NCI-H2227 (cell line): ENCODE measurements around the gene SLC12A7.
A peak's percentile ranks its signal among the peaks of the same experiment; 100 is the strongest.

ENCODE experiments used
- DNase-seq: peaks from one replicate; lab custom pipeline; 2025; ENCODE audit not compliant: unreplicated experiment; lab: John Stamatoyannopoulos, UW

SLC12A7 gene

DNA sequence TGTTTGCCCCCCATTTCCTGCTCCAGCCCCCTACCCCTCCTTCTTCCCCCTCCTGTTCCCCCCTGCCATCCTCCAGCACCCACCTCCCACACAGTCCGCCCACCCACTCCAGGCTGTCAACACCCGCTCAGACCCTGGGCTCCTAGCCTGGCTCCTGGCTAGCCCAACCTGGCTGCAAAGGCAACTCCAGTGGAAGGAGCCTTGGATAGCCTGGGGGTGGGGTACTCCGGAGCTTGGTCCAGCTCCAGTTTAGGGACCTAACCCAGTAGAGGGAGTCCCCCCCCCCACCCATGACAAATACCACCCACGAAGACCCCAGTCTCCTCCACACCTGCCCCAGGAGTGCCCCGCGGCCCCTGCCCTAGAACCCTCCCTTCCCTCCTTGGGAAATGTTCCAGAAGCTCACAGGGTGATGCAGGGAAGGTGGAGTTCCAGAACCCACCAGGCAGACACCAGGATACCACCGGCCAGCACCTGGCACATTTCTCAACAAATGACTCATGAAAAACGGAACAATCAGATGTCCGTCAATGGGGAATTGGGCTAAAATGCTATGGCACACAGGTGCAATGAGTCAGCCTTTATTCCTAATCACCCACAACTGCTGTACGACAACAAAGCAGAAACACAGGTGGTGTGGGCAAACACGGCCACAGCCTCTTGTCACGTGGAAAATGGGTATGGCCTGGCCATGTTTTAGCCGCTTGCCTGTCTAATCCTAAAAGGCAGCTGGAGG lies 901 bp upstream of the SLC12A7 start:
- DNase-seq: no peak

DNA sequence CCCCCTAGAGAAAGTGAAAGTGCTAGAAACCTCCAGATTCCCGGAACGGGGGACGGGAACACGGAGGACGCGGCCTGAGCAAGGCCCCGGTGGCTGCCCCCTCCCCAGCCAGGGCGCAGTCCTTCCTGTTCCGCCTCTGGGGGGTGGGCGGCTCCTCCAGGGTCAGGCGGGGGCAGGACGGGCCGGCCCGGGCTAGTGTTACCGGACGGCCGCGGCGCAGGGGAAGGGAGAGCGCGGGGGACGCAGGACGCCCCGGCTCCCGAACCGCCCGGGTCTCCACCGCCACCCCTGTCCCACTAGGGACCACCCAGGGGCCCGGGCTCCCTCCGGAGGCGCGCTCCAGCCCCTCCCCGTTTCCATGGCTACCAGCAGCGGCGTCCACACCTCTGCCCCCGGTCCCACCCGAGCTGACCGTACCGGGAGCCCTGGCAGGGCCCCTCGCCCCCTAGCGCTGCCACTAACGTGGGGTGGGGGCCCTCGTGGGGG lies 579 bp downstream of the SLC12A7 start:
- DNase-seq: peak; percentile 49

DNA sequence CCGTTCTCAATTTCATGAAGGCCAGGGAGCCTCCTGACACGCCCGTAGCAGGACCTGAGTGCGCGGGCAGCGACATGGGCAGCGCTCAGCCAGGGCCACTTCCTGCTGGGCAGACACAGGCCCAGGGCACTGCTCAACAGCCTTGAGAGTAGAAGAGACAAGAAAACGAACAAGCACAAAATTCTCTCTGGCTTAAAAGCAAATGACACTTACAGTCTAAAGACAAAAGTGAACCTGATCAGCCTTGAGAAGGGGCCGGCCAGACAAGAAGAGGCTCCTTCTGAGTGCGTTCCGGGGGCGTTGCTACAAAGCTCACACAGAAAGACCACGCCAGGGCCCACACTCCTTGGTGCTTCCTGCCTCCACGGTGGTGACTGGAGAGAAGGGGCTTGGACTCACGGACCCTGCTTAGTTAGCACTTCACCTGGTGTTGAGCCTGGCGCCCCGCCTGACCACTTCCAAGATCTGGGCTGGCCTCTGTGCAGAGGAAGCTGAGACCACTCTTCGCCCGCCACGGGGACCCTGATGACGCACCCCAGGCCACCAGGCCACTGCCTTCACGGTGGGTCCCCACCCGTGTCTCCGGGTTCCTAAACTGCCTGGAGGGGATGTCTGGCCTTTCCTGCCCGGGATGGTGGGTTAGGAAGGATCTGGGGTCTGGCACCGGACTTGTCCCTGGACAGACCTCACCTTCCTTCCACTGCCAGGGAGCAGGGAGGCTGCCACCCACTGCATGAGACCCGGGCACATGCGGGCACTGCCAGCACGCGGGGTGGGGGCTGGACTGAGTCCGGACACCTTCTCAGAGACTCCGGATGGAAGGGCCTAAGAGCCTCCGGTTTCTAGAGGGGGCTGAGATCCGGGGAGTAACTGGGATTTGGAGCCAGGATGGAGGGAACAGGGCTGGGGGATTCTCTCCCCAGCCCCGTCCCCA lies 1.3 kb downstream of the SLC12A7 start:
- no peak for DNase-seq

DNA sequence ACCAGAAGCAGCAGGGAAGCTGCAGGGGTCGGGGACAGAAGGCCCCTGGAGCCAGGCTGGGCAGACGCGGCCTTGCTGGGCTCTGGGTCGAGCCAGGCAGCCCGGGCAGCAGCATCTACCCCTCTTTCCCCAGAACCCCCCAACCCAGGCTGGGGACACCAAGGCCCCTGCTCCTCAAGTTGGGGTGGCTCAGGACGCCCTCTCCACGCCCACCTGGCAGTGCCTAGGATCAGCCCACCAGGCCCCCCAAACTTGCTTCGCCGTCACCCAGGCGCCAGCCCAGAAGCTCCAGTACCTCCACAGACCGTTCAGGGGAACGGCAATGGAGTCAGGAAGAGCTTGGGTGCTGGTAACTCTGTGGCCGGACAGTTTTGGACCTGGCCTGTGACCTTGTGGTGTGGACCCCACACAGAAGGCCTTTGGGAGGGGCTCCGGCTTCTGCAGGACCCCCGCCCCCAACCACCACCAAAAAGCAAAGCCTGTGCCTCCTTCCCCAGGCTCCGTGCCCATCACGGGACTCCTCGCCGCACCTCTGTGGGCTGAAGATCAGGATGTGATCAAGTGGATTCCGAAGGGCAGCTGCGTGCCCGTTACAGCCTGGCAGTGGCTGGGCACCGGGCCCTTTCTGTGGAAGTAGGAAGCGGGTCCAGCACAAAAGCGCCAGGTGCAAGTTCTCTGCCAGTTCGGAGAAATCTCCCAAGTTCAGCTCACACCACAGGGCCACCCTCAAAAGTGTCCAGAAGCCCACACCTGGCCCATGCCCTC lies 2.1 kb downstream of the SLC12A7 start:
- no peak for DNase-seq

DNA sequence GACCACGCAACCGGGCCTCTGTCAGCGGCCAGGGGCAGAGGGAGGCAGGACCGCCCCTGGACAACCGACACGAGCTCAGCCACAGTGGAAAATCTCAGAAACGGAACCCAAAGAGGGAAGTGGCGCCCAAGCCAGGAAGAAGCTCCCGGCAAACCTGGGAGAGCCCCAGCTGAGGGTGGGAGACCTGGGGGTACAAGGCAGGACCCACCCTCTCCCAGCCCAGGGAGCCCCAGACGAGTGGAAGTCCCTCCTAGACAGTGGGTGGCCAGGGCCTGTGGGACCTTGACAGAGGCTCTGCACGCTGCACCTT lies 3.0 kb downstream of the SLC12A7 start:
- no peak for DNase-seq

DNA sequence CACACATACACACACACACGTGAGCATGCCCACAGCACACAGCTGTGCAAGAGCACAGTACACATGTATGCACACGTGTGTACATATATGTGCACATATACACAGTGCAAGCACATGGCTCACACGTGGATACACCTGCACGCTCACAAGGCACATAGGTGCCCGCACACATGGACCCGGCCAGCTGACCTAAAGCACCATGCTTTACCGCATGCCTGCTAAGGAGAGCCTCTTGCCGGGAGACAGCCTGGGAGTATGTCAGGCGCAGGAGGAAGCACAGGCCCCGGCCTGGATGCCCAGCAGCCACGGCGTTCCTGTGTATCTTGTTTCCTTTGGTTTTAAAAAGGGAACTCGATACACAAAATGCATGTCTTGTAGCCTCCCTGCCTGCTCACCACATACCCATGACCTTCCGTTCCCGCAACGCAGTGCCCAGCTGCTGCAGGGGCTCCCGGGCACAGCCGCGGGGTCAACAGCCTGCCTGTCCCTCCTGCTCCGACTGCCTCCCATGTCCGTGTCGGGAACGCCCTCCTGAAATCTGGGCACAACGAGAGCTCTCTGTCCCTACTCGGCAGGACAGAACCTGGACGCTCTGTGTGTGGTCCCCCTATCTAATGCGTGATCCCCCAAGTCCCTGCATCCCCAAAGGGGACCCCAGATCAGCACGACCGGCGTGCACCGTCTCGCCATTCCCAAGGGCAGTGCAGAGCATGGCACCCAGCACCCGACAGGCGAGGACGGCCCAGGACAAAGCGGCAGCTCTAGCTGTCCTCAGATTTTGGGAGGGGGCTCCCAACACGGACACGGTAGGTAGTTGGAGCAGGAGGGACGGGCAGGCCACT lies 3.6 kb downstream of the SLC12A7 start:
- no peak for DNase-seq

DNA sequence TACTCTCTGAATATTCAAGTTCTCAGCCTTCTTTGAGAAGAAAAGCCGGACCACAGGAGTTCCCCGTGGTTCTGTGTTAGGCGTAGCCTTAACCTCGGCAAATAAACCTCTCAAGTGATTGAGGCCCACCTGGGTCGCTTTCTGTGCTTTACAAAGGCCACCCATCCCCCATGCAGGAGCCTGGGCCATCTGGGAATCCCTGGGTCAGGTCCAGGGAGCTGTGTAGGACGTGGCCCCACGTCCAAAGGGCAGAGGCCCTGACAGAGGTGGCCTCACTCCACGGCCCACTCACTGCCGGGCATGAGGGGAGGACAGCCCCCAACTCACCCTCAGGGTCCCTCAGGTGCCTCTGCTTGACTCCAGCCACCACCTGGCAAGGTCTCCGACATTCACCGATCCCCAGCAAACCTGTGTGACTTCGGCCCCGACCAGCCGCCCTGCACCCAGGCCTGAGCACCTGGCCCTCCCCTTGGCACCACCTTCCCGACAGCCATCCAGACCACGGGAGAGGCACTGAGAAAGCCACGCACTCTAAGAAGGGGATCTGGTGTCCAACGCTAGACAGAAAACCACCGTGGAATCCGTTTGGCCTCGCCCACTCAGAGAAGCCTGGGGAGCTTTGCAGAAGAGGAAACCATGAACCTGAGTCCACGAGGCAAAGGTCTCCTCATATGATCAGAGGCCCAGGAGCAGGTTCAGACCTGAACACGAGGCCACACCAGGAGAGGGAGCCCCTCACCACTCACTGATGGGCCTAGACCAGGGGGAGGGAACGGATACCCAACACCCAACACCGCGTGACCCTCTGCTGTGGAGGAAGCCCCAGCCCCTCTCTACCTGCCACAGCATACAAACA lies 4.5 kb downstream of the SLC12A7 start:
- DNase-seq: no peak

DNA sequence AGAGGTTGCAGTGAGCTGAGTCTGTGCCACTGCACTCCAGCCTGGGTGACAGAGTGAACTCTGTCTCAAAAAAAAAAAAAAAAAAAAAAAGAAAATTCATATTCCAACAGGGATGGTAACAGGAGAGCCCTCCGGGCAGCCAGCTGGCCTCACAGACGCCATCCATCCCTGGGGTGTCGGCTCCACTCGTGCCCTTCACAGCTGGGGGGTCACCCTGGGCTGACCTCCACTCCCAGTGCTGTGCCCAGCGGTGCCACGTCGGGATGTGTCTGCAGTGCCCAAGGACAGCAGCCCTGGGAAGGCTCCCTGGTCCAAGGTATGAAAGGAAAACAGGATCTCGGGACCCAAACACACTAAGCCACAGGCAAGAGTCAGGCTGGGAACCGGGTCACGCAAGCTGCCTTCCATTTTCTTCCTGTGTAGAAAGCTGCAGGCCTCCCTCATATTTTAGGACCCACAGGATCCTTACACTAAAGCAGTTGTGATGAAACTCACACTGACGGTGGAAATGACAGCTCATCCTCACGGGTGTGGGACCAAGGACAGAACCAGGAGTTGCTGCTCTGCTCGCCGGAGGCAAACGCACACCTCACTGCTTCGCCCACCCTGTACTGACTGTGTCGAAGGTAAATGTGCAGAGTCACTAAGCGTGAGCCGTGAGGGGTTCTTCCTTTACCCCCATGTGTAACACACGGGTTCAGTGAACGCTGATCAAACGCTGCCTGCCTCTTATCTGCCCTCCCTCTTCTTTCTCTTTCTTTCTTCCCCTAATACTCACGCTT lies 5.3 kb downstream of the SLC12A7 start:
- no peak for DNase-seq

DNA sequence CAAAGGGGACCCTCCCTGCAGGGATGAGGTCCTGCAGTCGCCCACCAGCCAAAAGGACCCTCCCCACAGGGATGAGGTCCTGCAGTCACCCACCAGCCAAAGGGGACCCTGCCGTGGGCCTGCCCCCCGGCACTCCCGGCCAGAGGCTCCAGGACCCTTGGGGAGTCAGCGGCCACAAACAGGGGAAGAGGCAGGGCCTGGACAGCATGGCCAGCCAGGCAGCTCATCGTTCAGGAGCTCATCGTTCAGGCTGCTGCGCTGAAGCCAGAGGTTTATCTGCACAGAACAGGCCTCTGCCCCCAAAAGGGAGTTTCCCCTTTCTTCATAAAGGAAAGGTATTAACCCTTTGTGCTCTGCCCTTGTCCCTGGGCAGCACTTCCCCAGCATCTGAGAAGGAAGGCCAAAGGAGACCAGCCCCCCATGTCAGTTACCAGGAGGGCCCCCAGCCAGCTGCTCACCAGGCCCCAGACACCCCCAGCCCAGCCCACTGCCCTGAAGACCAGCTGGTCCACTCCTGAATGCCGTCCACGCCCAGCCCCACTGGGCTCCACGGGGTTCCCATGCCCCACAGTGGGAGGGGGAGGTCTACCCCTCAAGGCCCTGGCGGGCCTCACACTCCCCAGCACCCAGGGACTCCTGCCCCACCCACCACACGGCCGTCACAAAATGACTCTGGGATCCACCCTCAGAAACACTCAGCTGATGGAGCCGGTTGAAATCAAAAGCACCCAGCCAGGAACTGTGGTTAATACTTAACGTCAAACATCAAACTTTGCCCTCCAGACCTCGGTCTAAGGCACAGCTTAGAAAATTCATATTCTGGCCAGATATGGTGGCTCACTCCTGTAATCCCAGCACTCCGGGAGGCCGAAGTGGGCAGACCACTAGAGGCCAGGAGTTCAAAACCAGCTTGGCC lies 6.3 kb downstream of the SLC12A7 start:
- DNase-seq: no peak

DNA sequence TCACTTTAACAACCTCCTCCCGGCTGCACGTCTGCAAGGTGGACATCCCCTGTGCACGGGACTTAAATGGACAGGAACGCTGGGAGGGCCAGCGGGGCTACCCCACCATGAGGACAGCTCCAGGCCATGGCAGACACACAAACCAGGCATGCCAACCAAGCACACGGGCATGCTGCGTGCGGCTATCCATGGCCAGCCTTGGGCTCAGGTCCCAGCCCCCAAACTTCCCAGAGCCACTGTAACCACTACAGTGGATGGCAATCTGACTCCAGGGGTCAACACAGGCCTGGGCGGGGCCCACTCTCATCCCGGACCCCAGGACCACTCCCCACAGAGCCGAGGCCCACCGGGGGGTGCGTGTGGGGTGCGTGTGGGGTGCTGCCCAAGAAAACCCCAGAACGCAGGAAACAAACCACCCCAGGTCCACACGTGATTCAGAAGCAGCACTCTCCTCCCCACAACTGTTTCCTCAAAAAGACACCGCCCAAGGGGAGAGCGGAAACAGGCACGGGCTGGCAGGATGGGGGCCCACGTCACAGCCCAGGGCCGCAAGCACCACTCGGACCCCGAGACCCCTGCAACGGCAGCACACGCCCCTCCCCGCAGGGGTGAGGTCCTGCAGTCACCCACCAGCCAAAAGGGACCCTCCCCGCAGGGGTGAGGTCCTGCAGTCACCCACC lies 7.4 kb downstream of the SLC12A7 start:
- DNase-seq: no peak

DNA sequence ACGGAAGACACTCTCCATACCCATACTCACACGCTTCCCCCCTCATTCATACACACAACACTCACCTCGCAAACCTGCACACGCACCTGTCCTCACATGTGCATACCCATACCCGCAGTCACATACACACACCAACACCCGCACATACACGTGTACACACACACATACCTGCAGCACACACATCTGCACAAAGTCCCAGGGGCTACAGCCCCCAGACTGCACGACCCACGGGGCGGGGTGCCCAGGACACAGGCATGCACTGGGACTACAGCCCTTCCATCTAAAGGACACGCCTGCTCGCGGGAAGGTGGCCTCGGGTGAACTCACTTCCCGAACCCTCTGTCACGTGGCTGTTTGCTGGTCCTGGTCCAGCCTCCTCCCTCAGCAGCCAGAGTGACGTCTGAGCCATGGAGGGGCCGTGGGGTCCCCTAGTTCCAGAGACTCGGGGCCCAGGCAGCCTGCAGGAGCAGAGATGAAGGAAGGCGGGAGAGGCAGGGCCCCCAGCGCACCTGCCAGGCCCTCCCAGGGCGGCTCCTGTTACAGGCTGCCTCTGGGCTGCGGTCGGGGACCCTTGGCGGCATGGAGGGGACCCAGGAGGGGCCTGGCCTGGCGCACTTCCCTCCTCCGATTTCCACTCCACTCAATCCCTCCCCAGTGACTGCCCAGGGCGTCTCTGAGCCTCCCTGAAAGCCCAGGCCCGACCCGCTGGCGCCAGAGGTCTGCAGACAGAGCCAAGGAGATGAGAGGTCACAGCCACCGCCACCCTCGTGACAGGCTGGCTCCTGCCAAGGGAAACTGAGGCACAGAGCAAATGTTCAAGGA lies 8.1 kb downstream of the SLC12A7 start:
- peak; percentile 28 for DNase-seq

DNA sequence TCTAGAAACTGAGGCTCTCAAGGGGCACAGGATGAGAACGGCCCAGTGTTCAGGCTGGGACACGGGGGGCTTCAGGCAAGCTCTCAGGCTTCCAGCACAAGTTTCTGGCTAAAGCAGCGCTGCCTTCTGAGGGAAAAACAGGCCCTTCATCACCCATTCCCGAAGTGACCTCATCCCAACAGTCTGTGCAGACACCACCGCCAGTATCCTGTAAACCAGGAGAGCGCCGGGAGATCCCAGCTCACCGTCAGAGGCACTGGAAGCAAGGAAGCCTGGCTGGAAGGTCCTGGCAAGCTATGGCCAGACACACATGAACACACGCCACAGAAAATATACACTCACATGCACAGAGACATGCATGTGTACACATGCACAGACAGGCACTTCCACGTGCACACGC lies 8.8 kb downstream of the SLC12A7 start:
- DNase-seq: no peak

DNA sequence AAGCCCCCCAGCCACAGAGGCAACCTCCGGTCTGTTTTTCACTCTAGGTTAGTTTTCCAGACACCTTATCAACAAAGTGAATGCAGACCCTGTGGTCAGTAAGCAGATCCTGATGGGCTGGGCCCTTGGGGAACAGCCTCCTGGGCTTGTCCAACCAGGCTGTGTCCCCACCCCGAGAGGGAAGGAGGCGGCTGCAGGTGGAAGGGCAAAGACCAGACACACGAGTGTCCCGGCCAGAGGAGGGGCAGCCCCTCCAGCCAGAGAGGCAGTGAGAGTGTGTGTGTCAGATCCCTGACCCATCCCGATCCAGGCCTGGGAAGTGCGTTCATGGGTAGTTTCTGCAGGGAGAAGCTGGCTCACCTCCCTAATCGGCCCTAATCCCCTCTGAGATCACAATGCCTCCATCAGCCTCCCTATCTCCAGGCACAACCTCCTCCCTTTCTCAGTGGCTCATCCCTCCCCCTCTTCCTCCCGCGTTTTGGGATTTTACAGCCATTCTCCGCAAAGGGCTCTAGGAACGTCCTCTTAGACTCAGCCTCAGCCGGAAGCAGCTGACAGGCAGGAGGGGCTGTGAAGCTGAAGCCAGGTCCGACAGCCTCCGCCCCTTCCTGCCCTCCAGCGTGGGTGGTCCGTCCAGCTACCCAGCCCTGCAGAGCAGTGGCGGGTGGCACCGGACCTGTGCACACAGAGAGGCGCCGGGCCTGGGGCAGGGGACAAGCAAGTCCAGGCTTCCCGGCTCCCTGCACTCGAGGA lies 9.7 kb downstream of the SLC12A7 start:
- DNase-seq: no peak

DNA sequence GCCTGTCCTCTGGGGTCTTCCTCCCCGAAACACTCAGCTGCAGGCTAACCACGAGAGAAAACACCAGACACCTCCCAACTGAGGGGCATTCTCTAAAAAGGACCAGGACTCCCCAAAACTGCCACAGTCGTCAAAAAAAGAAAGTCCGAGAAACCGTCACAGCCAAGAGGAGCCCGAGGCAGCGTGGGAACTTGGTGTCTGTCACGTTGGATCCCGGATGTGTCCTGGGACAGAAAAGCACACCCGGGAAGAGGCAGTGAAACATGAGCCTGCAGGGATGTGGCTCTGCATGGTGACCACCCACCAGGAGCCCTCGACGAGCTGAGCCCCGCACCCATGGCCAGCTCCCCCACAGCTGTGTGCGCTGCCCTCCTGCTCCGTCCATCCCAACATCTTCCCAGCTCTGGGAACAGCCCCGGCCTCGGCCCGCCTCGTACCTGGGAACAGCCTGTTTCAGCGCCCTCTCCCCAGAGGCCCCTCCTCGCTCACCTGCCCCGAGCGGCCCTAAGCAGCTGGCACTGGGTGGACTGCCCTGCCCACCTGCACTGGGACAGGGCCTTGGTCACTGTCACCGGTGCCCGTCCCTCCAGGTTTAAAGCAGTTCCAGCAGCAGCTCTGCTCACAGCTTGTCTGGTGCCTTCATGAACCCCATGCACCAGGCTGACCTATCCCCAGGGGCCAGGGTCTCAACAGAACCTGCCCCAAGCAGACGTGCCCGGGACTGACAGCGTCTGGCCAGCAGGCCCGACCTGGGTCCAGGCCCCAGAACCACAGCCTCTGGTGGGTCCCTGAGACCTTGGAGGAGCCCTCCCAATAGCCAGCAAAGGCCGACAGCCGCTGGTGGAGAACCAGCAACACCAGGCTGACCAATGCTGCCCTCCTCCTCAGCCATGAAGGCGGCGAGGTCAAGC lies 10.9 kb downstream of the SLC12A7 start:
- no peak for DNase-seq
